Tibial nerve (tissue), 4 donors: ENCODE results near the gene DCAF8L2.

ENCODE experiments used
- CTCF ChIP-seq, 5 experiments: fragments of 200-600 bp in 3 of 5; fragments of 450-650 bp in 2 of 5; sonication (generic) in 3 of 5; IDR thresholded peaks; one replicate each; pipeline ENCODE4 v1.5.1; 2016 to 2019; ENCODE audit warnings: antibody characterized with exemption in 5 of 5, mild to moderate bottlenecking in 3 of 5, moderate library complexity in 2 of 5
- EP300 ChIP-seq, 2 donors: sonication (generic); formaldehyde crosslinking; IDR thresholded peaks; one replicate each; pipeline ENCODE4 v1.6.1; 2017; ENCODE audit warnings: antibody characterized with exemption in 2 of 2, mild to moderate bottlenecking in 1 of 2
- POLR2A ChIP-seq, 2 donors: fragments of 450-650 bp; IDR thresholded peaks; one replicate each; pipeline ENCODE4 v1.6.1; 2017; ENCODE audit warnings: antibody characterized with exemption in 2 of 2, mild to moderate bottlenecking in 2 of 2, moderate library complexity in 2 of 2

- no peak for TF ChIP-seq POLR2A (IDR thresholded peaks at IDR 0.05)
- no peak for TF ChIP-seq CTCF (IDR thresholded peaks at IDR 0.05)
- no peak for TF ChIP-seq EP300 (IDR thresholded peaks at IDR 0.05)
Observed at GRCh38 chrX:27619459-27619858, 29.3 kb downstream of the DCAF8L2 start.
